GM19438 (cell line): ENCODE measurements around the gene AADAT.
"Not testable (repeated sequence)": the region's sequence is repeated elsewhere in the genome, so short reads cannot be mapped to it uniquely, and the experiment has no call there.

Experiments used
- ATAC-seq: cut with Tn5 transposase; IDR thresholded peaks from one replicate; pipeline ENCODE4 v1.9.1; 2021; ENCODE audit warnings: low read depth; ENCODE audit not compliant: unreplicated experiment

The AADAT gene

DNA sequence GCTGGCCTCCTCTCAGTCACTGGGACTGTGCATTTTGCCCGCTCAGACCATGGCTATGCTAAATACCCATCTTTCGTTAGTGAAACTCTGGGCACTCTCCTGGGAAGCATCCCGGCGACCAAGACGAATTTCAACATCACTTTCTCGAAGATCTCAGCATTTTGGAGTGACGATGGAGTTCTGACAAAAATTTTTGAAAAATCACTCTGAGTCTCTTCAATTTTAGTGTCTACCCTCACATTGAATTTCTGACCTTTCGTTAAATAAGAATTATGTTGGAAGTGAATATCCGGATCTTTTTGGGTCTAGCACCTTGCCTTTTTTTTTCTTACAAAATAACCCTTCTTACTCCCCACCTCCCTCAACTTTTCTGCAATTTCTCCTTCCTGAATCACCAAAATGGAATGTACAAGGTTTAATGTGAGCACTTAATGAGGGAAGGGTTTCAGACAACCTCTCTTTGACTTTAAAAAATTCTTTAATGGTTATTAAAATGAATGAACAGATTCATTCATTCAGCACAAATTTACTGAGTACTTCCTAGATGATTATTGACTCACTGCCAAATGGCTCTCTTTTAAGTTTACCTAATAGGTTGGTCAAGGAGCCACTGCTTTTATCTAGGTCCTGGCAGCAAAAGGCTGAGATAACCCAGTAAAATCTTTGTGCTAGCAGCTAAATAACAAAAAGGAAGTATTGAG lies 746 bp upstream of the AADAT start:
- ATAC-seq, result no peak

DNA sequence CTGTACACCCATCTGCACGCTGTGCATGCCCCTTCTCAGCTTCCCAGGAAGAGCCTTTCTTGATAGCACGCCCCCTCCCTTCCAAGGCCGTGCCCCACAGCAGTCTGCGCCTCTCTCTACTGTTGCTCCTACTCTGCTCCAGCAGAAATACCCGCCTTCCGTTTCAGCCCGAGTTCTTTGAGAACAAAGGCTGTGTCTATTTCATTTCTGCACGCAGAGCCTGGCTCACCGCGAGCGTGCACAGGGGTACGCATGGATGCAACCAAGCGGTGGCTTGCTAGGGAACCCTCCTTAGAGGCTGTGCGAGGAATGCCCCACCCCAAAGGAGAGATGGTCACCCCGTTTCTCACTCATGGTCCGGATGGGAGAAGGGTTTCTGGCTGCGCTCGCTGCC lies 485 bp downstream of the AADAT start:
- no peak for ATAC-seq

DNA sequence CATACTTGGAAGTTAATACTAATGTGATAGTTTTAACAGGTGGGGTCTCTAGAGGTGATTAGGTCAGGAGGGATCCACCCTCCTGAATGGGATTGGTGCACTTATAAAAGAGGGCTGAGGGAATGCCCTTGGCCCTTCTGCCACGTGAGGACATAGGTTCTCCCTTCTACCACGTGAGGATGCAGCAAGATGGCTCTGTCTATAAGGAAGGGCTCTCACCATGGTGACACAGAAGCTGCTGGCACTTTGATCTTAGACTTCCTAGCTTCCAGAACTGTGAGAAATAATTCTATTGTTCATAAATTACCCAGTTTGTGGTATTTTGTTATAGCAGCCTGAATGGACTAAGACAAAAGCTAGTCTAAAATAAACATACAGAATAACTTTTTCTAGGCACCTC lies 1.0 kb downstream of the AADAT start:
- no peak for ATAC-seq

DNA sequence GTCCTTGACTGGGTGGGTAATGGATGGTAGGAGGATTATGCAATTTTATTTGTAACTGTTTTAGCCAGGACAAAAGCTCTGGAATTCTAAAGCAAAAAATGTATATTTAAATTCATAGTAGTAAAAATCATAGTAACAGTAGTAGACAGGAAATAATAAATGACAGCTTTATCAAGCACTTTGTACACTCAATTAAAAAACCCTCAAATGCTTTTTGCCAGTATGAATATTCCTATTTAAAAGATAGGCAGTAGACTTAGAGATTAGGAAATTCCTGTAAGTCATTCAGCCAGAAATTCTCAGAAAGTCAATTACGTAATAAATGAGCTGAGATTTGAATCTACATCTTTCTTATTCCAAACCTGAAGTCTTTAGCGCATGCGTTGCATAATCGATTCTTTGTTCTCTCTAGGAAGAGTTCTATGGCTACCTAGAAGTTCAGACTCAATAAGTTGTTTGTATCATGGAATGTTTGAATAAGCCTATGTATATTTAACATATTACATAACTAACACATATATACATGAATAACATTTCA lies 2.5 kb downstream of the AADAT start:
- no peak for ATAC-seq

DNA sequence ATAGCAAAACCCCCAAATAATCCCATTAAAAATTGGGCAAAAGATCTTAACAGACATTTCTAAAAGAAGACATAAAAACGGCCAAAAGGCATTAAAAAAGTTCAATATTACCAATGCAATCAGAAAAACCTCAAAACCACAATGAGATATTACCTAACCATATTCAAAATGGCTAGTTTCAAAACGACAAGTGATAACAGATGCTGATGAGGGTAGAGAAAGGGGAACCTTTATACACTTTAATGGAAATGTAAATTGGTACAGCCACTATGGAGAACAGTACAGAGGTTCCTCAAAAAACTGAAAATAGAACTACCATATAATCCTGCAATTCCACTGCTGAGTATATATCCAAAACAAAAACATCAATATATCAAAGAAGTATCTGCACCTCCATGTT lies 6.2 kb downstream of the AADAT start:
- ATAC-seq, result no peak

DNA sequence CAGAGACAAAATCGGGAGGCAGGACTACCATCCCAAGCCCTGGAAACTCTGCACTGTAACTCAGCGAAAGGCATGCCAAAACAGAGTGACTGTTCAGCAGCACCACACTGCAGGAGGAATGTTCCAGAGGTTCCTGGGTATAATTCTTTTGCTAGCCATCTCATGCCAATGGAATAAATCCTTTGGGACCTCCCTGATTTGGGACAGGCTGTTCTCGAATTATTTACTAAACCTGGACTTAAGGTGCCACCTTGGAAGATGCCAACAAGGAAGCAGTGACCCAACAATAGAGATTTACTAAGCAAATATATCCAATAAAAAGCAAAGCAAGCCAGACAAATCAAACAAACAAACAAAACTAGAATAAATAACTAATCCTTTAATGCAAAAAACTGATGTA lies 9.3 kb downstream of the AADAT start:
- no peak for ATAC-seq

DNA sequence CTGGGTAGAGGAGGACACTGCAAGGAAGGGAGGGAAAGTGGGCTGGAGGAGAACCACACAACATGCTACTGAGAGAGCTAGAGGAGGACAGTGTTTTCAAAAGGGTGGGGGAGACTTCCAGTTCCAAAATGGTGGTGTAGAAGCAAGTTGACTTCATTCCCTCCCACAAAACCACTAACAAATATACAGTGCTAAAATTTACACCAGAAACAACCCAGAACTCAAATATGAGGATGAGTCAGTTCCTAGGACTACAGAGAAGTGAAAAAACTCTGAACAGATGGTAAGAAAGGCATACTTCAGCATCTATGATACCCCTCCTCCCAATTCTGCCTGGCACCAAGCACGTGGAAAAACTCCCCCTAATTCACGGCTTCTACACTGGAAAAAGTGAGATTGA lies 9.8 kb downstream of the AADAT start:
- ATAC-seq, result no peak

DNA sequence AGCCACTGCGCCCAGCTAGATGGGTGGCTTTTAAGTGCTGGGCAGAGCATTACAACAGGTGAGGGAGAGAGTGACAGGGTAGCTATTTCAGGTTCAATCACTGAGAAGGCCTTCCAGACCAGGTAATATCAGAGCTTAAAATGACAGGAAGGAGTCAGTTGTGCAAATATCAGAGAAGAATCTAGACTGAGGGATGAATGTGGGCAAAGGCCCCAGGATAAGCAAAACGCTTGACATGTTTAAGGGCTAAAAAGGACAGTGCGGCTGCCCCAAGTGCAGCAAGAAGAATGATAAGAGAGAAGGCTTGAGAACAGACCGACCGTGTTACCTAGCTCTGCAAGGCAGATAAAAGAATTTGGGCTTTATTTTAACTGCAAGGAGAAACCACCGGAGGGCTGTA lies 18.6 kb downstream of the AADAT start:
- ATAC-seq, result no peak

DNA sequence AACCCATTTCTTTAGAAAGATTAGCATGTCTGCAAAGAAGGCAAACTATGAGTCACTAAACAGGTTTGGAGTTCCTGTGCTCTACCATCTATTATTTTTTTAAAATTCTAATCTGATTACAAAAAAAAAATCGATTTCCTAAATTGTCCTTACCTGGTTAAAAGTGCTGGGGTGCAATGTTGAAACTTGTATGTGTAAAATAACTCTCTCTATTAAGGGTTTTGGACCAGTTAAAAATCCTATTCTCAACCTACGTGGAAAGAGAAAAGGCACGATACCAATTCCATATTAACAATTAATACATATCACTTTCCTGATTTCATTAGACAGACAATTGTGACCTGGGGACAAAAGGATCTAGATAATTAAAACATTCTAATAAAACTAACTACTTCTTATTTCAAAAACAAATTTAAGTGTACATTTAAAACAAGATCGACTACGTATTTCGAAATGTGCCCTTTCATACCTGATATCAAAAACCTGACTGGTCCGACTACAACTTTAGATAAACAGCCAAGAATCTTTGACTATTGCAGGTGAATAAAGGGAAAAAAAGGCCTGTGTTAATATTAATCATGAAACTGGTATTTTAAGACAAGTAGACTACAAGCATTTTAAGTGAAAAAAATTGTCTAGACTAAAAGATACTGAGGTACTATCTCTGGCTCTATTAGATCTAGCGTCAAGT lies 21.2 kb downstream of the AADAT start:
- no peak for ATAC-seq

DNA sequence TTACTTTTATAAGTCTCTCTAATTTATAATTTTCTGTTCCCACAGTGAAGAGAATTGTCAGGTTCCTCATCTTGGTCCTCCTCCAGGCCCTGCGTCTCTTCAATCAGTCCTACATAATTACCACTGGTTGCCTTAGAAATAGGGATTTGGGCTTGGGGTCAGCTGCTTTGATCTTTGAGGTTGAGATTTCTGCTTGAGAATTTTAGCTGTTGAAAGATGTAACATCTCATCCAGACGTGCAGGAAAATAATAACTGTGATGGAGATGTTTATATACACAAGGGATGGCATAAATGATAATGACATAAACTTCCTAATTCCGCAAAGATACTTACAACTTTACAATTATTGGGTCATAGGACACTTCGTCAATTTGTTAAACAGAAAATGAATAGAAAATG lies 30.3 kb downstream of the AADAT start:
- no peak for ATAC-seq

DNA sequence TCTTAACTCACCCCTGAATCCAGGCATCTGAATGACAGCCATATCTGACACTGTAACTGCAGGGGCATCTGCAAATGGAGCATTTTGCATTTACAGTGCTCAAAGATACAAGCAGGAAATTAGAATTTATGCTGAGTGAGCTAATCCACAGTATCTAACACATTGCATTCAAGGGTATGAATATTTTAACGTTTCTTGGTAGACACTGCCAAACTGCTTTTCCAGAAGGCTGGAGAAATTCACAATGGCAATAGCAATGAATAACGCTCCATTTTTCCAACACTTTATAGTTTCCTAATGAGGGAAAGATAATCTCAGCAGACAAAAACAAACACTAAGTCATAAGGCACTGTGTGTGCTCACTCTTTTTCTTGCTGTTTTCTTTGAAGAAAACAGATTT lies 30.9 kb downstream of the AADAT start:
- ATAC-seq, result no peak

DNA sequence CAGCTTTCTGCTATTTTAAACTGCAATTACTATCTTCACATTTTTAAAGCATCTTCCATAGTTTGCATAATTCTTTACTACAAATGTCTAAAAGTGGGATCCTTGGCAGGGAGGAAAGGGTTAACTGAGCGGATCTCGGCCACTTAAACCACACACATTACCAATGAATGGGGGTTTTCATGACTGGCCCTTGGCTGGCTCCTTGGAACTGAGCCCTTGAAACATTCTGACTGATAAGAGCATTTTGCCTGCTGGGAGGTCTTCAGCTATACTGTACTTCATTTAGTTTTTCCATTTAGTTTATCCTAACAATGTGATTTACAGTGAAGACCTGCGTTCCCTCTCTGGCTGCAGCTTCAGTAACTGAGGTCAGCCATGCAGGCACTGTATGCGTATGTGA lies 31.9 kb downstream of the AADAT start:
- ATAC-seq, result no peak

DNA sequence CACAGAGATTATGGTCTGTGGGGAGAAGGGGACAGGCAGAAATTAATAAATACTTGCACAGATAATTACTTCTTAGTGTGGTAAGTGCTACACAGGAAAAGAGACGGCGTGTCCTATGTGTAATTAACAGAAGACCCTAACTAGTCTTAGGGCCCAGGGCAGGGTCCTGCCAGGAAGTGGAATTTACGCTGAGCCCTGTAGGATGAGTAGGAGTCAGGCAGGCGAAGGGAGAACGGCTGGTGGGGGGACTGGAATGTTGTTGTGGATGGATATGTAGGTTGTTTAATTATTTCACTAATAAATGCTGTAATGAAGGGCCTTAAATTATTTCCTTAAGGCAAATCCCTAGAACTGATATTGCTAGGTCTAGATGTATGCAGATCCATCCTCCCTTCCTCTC lies 36.8 kb downstream of the AADAT start:
- ATAC-seq, result no peak

DNA sequence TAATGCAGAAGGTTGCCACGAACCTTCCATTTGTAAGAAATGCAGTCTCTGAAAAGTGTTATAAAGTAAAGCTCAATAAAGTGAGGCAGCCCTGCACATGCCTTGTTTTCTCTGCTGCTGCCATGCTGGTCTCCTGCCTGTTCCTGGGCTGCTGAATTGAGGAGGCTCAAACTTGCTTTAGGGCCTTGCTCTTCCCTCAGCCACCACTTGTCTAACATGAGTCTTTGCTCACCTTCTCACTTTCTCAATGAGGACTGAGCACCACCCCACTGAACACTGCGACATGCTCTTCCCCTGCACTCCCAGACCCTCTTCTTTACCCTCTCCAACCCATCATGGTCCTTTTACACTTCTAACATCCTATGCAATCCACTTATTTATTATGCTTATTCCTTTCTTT lies 38.4 kb downstream of the AADAT start:
- ATAC-seq, result no peak

DNA sequence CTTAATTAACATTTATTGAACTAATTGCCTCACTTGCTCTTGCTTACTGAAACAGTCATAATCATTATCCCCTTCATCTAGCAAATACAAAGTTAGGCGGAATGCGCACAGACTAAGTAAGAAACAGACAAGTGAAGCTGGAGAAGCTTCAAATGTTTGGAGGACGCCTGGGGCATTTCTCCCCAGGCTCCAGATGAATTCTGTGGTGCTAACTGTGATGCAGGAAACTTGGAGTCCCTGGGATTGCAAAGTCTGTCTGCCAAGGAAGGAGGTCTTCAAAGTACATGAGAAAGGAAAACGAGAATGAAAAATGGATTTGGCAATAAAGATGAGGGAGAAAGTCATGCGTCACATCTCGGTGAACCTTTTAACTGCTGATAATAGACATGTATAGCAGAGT lies 40.0 kb downstream of the AADAT start:
- no peak for ATAC-seq

DNA sequence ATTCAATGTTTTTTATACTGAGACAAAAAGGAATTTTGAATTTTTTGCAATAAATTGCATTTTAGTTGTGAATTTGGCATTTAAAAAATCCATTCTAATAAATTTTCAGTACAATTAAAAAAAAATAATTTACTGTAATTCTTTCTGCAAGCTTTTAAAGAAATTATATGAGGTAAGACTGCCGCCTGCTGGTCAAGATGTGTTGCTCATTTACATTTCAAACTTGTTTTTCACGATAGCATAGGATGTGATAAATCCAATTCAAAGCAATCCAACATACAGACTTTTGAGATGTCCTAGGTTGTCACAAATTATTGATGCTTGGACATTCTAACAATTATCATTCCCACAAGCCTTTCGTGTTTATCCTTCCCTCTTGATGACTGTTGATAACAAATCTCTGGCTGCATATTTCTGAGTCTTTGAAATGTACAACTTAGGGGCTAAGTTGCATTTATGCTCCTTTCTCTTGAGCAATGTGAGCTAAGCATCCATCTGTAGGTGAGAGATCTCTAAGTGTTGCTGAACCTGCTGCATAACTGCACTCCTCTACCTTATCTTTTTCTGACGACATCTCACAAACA lies 41.9 kb downstream of the AADAT start:
- no peak for ATAC-seq

DNA sequence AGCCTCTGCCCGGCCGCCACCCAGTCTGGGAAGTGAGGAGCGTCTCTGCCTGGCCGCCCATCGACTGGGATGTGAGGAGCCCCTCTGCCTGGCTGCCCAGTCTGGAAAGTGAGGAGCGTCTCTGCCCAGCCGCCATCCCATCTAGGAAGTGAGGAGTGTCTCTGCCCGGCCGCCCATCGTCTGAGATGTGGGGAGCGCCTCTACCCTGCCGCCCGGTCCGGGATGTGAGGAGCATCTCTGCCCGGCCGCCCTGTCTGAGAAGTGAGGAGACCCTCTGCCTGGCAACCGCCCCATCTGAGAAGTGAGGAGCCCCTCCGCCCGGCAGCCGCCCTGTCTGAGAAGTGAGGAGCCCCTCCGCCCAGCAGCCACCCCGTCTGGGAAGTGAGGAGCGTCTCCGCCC lies 43.6 kb downstream of the AADAT start:
- ATAC-seq, result not testable (repeated sequence)

DNA sequence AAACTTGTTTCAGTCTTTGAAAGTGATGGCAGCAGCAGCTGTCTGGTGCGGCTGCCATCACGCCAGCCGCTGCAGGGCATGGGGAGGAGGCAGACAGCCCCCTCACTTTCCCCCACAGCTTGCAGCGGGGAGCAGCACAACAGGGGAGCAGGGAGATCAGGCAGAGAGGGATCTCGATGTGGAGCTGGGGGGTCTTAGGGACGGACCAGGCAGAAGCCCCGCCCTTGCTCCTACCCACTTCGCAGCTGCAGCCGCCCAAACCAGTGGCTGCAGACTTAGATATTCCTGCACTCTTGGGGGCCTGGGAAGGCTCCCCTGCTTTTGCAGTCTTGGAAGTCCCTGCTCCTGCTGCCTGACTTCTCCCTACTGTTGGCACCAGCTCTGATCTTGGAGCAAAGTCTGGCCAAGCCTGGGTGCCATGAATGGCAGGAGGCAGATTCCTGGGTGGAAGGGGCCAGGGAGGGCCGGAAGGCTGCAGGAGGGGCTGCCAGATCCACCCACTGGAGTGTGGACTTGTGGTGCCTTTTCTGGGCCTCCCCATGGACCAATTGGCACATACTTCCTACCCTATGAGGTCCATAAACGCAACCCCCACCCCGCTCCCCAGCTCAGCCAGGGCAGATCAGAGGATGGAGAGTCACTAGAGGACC lies 49.6 kb downstream of the AADAT start:
- ATAC-seq, result no peak

DNA sequence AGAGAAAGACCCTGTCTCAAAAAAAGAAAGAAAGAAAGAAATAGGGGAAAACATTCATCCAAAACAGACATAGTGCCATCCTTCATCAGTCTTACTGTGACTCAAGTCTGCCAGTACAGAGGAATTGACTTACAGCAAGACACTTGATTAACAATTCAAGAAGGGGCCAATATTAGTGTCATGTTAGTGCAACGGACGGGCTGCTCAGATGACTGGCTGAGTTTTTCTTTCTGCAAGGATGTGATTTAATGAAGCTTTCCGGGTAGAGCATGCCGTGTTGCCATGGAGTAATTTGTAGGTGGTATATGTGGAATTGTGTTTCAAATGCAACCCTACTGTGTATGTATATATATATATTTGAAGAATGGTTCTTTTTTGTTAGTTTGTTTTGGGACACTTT lies 51.0 kb downstream of the AADAT start:
- no peak for ATAC-seq

DNA sequence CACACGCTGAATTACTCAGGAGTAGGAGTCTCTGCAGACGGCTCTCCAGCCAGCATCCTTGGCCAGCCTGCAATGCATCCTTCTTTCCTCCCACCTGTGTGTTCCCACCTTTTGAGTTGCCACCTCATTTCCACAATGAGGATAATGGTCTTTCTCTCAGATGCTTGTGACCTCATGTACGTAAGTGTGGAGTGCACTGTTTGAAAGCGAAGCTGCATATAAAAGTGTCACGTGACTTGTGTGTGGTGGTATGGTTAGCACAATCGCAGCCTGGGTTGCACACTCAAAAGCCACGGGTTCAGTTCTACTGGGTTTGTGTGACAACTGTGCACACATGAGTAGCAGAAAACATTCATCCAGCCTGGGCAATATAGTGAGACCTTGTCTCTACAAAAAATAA lies 51.5 kb downstream of the AADAT start:
- no peak for ATAC-seq

DNA sequence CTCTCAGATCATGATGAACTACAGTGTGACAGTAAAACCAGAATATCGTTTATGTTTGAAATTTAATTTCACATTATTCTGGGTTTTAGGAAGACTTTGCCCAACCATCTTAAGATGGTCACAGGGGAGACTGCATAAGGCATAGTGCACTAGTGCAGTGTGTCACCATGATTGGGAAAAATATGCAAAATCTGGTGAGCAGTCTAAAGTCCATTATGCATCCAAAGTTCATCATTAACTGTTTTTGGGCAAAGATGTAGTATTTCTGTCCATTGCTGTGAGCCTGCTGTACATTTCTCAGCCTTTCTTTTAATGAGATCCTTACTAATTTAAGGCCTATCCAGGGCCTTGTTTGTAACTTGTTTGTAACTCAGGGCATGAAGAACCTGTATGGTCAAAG lies 52.3 kb downstream of the AADAT start:
- ATAC-seq, result no peak
